IMR-90 (cell line): Measurements from ENCODE around the gene LRRC8C. TPM values are rescaled to one million over a fixed set of nuclear protein-coding genes. Genes with fewer than 3 reads are reported as not detected.
A peak's percentile ranks its signal among the peaks of the same experiment; 100 is the strongest.

Experiments
- ATAC-seq: fragments of 200-7000 bp; cut with Tn5 transposase; 2 replicates; pipeline ENCODE4 v1.9.1; 2020; ENCODE audit warnings: low read depth, mild to moderate bottlenecking, moderate library complexity
- BruUV-seq: library from RNA; stranded (reverse); fragments of 400-500 nt; replicated peaks from 2 replicates; lab custom pipeline; 2021; lab: Mats Ljungman, UMichigan
- CTCF ChIA-PET: fragments of 300-600 bp; formaldehyde crosslinking; extraction: SDS; loops from one replicate; lab custom pipeline; 2021; ENCODE audit warnings: antibody characterized with exemption; lab: Yijun Ruan, JAX
- POLR2A ChIA-PET: fragments of 300-600 bp; sonication (Branson Sonifier 250); formaldehyde crosslinking; loops from one replicate; lab custom pipeline; 2022; ENCODE audit warnings: antibody characterized with exemption; ENCODE audit not compliant: unreplicated experiment; lab: Charles Lee
- DNase-seq: peaks from one replicate; pipeline ENCODE4 v3.0.0; 2013
- H2AFZ ChIP-seq: replicated peaks from 2 replicates; pipeline ENCODE3; 2013; ENCODE audit warnings: low read length, mild to moderate bottlenecking; ENCODE audit not compliant: poor library complexity
- H2AK5ac ChIP-seq: 2 replicates; pipeline ENCODE4 v1.6.1; 2013; ENCODE audit warnings: low read depth, low read length, inconsistent platforms
- H2AK9ac ChIP-seq: replicated peaks from 2 replicates; pipeline ENCODE3; 2013; ENCODE audit warnings: mild to moderate bottlenecking, low read depth, low read length, moderate library complexity; ENCODE audit not compliant: poor library complexity
- H2BK120ac ChIP-seq: 2 replicates; pipeline ENCODE4 v1.6.1; 2013; ENCODE audit warnings: low read depth, low read length, inconsistent platforms
- H2BK15ac ChIP-seq: 3 replicates; pipeline ENCODE4 v1.6.1; 2013; ENCODE audit warnings: low read depth, low read length, inconsistent platforms
- H2BK20ac ChIP-seq: 2 replicates; pipeline ENCODE4 v1.6.1; 2013; ENCODE audit warnings: low read depth, mild to moderate bottlenecking, inconsistent platforms, low read length, moderate library complexity
- H2BK5ac ChIP-seq: 2 replicates; pipeline ENCODE4 v1.6.1; 2013; ENCODE audit warnings: mild to moderate bottlenecking, low read depth, low read length, inconsistent platforms; ENCODE audit not compliant: poor library complexity, severe bottlenecking
- H3K14ac ChIP-seq: replicated peaks from 2 replicates; pipeline ENCODE4 v1.6.1; 2013; ENCODE audit warnings: low read depth, low read length, inconsistent platforms
- H3K18ac ChIP-seq: 2 replicates; pipeline ENCODE4 v1.6.1; 2013; ENCODE audit warnings: low read depth, low read length, control low read depth
- H3K23ac ChIP-seq: 2 replicates; pipeline ENCODE4 v1.6.1; 2013; ENCODE audit warnings: low read depth, low read length, inconsistent platforms
- H3K27ac ChIP-seq: 2 replicates; pipeline ENCODE4 v1.5.1; 2013; ENCODE audit warnings: mild to moderate bottlenecking, control low read depth, low read length; ENCODE audit not compliant: insufficient read depth
- H3K27me3 ChIP-seq: 2 replicates; pipeline ENCODE4 v1.6.1; 2013; ENCODE audit warnings: low read length; ENCODE audit not compliant: control insufficient read depth, insufficient read depth
- H3K36me3 ChIP-seq: 2 replicates; pipeline ENCODE4 v1.6.1; 2013; ENCODE audit warnings: low read length, mixed read lengths; ENCODE audit not compliant: control insufficient read depth, insufficient read depth
- H3K4ac ChIP-seq: 2 replicates; pipeline ENCODE4 v1.6.1; 2013; ENCODE audit warnings: low read depth, low read length, inconsistent platforms
- H3K4me1 ChIP-seq: 2 replicates; pipeline ENCODE4 v1.6.1; 2013; ENCODE audit warnings: low read length, mixed read lengths; ENCODE audit not compliant: control insufficient read depth, insufficient read depth
- H3K4me2 ChIP-seq: 2 replicates; pipeline ENCODE4 v1.6.1; 2013; ENCODE audit warnings: low read depth, mild to moderate bottlenecking, control low read depth, low read length, moderate library complexity
- H3K4me3 ChIP-seq: 2 replicates; pipeline ENCODE4 v1.5.1; 2013; ENCODE audit warnings: low read depth, mild to moderate bottlenecking, control low read depth, low read length, moderate library complexity; ENCODE audit not compliant: insufficient read depth
- H3K56ac ChIP-seq: 2 replicates; pipeline ENCODE4 v1.6.1; 2013; ENCODE audit warnings: low read length, inconsistent platforms; ENCODE audit not compliant: insufficient read depth; ENCODE audit errors: extremely low read depth
- H3K79me1 ChIP-seq, 2 experiments: 2 replicates each; pipeline ENCODE4 v1.6.1; 2013; ENCODE audit warnings: low read length in 2 of 2, inconsistent platforms in 1 of 2, low read depth in 1 of 2
- H3K9ac ChIP-seq: 2 replicates; pipeline ENCODE4 v1.6.1; 2013; ENCODE audit warnings: low read depth, low read length, control low read depth
- H3K9me1 ChIP-seq: 2 replicates; pipeline ENCODE4 v1.6.1; 2013; ENCODE audit warnings: low read length, inconsistent platforms; ENCODE audit not compliant: insufficient read depth
- H3K9me3 ChIP-seq: 2 replicates; pipeline ENCODE4 v1.6.1; 2013; ENCODE audit warnings: low read length; ENCODE audit not compliant: control insufficient read depth, insufficient read depth
- H4K20me1 ChIP-seq: 2 replicates; pipeline ENCODE4 v1.6.1; 2013; ENCODE audit warnings: low read length, inconsistent platforms; ENCODE audit not compliant: insufficient read depth
- H4K5ac ChIP-seq: 2 replicates; pipeline ENCODE4 v1.6.1; 2013; ENCODE audit warnings: mild to moderate bottlenecking, low read depth, low read length, control low read depth
- H4K8ac ChIP-seq, 2 experiments: 2 replicates each; pipeline ENCODE4 v1.6.1; 2013; ENCODE audit warnings: low read depth in 2 of 2, low read length in 2 of 2, control low read depth in 1 of 2, inconsistent platforms in 1 of 2
- H4K91ac ChIP-seq: 2 replicates; pipeline ENCODE4 v1.6.1; 2013; ENCODE audit warnings: low read depth, low read length, inconsistent platforms; ENCODE audit not compliant: insufficient read depth
- BHLHE40 ChIP-seq: fragments of 150-350 bp; IDR thresholded peaks from 2 replicates; pipeline ENCODE4 v1.6.1; 2016; ENCODE audit warnings: mild to moderate bottlenecking, low read depth, low read length
- CHD1 ChIP-seq: IDR thresholded peaks from 2 replicates; pipeline ENCODE4 v1.6.1; 2012; ENCODE audit warnings: low read depth, low read length, improper control_type of control experiment
- ELK1 ChIP-seq: fragments of 150-350 bp; IDR thresholded peaks from 2 replicates; pipeline ENCODE4 v1.6.1; 2016; ENCODE audit warnings: low read depth, mild to moderate bottlenecking, low read length, moderate library complexity, borderline replicate concordance
- NFE2L2 ChIP-seq: fragments of 150-350 bp; IDR thresholded peaks from 2 replicates; pipeline ENCODE4 v1.6.1; 2016; ENCODE audit warnings: low read depth, mild to moderate bottlenecking, low read length
- POLR2A ChIP-seq: IDR thresholded peaks from 2 replicates; pipeline ENCODE4 v1.6.1; 2012; ENCODE audit warnings: mild to moderate bottlenecking, low read depth, low read length
- SMC3 ChIP-seq: fragments of 150-350 bp; IDR thresholded peaks from 2 replicates; pipeline ENCODE4 v1.6.1; 2016; ENCODE audit warnings: low read depth, mild to moderate bottlenecking, antibody characterized with exemption, low read length, moderate library complexity
- WGBS, 2 experiments: methylation state at CpG; one replicate each; pipeline versions ENCODE4 v1.1.5 to v1.1.7; 2013; ENCODE audit warnings: missing lambda C conversion rate in 2 of 2; ENCODE audit not compliant: insufficient read length in 1 of 2; ENCODE audit errors: extremely low coverage in 2 of 2; 5-methylcytosine and 5-hydroxymethylcytosine counted together
- dilution Hi-C: fragments of 300-500 bp; cut with HindIII; formaldehyde crosslinking; loops from one replicate; pipeline ENCODE4 v1.14.3; 2018; ENCODE audit warnings: low sequenced_read_pairs; ENCODE audit not compliant: unreplicated experiment
- in situ Hi-C: fragments of 300-500 bp; cut with MboI; formaldehyde crosslinking; loops from 3 replicates; pipeline ENCODE4 v1.14.3; 2019; ENCODE audit warnings: low sequenced_read_pairs, inconsistent platforms, mixed read lengths
- intact Hi-C: fragments of 100-400 bp; cut with micrococcal nuclease; formaldehyde crosslinking; loops from 2 replicates; pipeline ENCODE4 v1.10.0; 2022
- polyA plus RNA-seq, 3 experiments: library from polyadenylated mRNA; depleted of rRNA; stranded (reverse); fragments of >200 nt; gene quantifications; 2 replicates each; pipeline ENCODE4 v1.2.3, GENCODE V29; 2012; ENCODE audit warnings: low replicate concordance in 1 of 3
- total RNA-seq: library from RNA; depleted of rRNA; stranded (reverse); fragments of >200 nt; gene quantifications from 2 replicates; pipeline ENCODE4 v1.2.3, GENCODE V29; 2012

LRRC8C gene
- total and polyA plus RNA-seq, 2 of the 4 experiments (the other 2 are of a cell fraction): 6.5 to 12.9 TPM

- in situ Hi-C loops: no loop called here
- Histone ChIP-seq H2AFZ (no peak overlapping the region), H3K27me3 (no peaks in the 10 kb centered on the region), H4K20me1 (no peaks in the 10 kb centered on the region), H2BK20ac (no peak overlapping the region), H2AK5ac (no peak overlapping the region), H3K18ac (no peak overlapping the region), H3K4me1 (peaks cover 10% of the 10 kb centered on the region), H3K4me3 (no peak overlapping the region), H3K56ac (no peak overlapping the region), H3K79me1 (no peaks in the 10 kb centered on the region; a peak in 1 of 4 replicates), H4K8ac (no peak overlapping the region), H3K23ac (0 out of 2 replicates have a peak overlapping the region, but pooled peaks have one; percentile 33), H2BK15ac (no peak overlapping the region), H3K4me2 (no peak overlapping the region), H3K4ac (no peak overlapping the region; the same call in 1 of the 2 replicates), H2AK9ac (no peak overlapping the region), H3K9ac (no peak overlapping the region), H3K9me1 (peaks cover 14% of the 10 kb centered on the region), H3K9me3 (no peaks in the 10 kb centered on the region), H4K91ac (no peak overlapping the region), H4K5ac (no peak overlapping the region), H3K36me3 (no peaks in the 10 kb centered on the region), H2BK120ac (no peak overlapping the region), H3K14ac (no peak overlapping the region), H2BK5ac (no peak overlapping the region), H3K27ac (no peak overlapping the region)
- no peak for DNase-seq
- no peak for ATAC-seq
- dilution Hi-C loops: no loop called here
- intact Hi-C loops: no loop called here
- no TSS peak for BruUV-seq
- ChIA-PET CTCF (no interaction called here), POLR2A (no interaction called here)
- TF ChIP-seq ELK1 (no peak), CHD1 (no peak), NFE2L2 (no peak), BHLHE40 (no peak), SMC3 (no peak), POLR2A (no peak)
- no CpG with 5 or more reads among the region's 3 CpGs for WGBS, 2 experiments
These were observed 101.5 kb downstream of the LRRC8C start for GRCh38 chr1:89734442-89734841.
